Lower leg skin (tissue), 3 donors: Measurements from ENCODE around the gene ABCA4.

Experiments
- POLR2A ChIP-seq, 2 donors: fragments of 450-650 bp; IDR thresholded peaks; one replicate each; pipeline ENCODE4 v1.6.1; 2016 to 2017; ENCODE audit warnings: antibody characterized with exemption in 2 of 2, mild to moderate bottlenecking in 1 of 2, moderate library complexity in 1 of 2
- TF ChIP-seq, protein P1 (sequence below), 3 donors: fragments of 450-650 bp; IDR thresholded peaks; one replicate each; pipeline ENCODE4 v1.5.1; 2016; ENCODE audit warnings: antibody characterized with exemption in 3 of 3, mild to moderate bottlenecking in 3 of 3, moderate library complexity in 2 of 3

- no peak for TF ChIP-seq POLR2A (IDR thresholded peaks at IDR 0.05)
- TF ChIP-seq, protein P1, sequence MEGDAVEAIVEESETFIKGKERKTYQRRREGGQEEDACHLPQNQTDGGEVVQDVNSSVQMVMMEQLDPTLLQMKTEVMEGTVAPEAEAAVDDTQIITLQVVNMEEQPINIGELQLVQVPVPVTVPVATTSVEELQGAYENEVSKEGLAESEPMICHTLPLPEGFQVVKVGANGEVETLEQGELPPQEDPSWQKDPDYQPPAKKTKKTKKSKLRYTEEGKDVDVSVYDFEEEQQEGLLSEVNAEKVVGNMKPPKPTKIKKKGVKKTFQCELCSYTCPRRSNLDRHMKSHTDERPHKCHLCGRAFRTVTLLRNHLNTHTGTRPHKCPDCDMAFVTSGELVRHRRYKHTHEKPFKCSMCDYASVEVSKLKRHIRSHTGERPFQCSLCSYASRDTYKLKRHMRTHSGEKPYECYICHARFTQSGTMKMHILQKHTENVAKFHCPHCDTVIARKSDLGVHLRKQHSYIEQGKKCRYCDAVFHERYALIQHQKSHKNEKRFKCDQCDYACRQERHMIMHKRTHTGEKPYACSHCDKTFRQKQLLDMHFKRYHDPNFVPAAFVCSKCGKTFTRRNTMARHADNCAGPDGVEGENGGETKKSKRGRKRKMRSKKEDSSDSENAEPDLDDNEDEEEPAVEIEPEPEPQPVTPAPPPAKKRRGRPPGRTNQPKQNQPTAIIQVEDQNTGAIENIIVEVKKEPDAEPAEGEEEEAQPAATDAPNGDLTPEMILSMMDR (IDR thresholded peaks at IDR 0.05) = no peak
Observed at GRCh38 chr1:93964777-93965200, 156.2 kb downstream of the ABCA4 start.
